ENCODE data around the gene SPDYE2. TPM values are rescaled to one million over a fixed set of nuclear protein-coding genes. Genes with fewer than 3 reads are reported as not detected.
A peak's percentile ranks its signal among the peaks of the same experiment; 100 is the strongest.
"Not testable (repeated sequence)": the region's sequence is repeated elsewhere in the genome, so short reads cannot be mapped to it uniquely, and the experiment has no call there.

Gene SPDYE2
- polyA plus RNA-seq, 3 donors: not detected

DNA sequence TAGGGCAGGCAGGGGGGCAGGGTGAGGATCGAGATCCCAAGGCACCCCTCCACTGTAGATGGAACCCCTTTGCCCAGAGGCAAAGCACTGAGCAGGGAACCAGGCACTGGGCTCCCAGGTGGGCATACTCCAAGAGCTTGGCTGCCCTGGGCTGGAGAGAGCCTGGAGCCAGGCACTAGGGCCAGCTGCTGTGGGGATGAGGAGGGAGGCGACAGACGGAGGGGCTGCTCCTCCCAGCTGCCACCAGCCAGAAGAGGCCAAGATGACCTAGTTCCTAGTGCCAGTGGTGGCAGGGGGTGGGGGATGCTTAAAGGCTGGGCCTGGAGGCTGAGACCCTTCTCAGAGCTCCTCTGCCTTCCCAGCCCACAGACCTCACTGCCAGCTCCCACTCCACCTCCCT is 35.1 kb upstream of the SPDYE2 start:
- intact Hi-C loops (cut with micrococcal nuclease): not testable (repeated sequence)

DNA sequence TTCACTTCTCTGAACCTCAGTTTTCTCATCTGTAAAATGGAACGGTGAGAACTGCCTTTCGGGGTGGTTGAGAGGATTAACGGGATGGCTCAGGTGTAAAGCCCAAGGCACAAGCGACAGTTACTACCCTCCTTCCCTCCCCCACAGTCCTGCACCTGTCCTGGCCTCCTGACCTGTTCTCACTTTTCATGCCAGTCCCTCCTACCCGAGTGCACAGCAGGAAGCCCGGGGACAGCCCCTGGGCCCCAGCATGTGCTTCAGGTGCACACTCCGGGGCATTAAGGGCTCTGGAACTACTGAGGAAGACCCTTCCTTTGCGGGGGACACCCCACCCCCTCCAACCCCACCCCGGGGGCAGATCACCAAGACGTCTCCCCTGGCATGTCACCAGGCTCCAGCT is 34.1 kb upstream of the SPDYE2 start:
- H3K9me3 ChIP-seq (replicated peaks in 1 of 2; ENCODE audit: control insufficient read depth in 1 of 2, insufficient read depth in 1 of 2, low read length in 2 of 2); H3K36me3 Mint-ChIP-seq; H3K27ac ChIP-seq (ENCODE audit: low read depth in 1 of 2, low read length in 2 of 2); DNase-seq; H3K9ac ChIP-seq (ENCODE audit: insufficient read depth, low read length, poor library complexity, severe bottlenecking); intact Hi-C loops (cut with micrococcal nuclease); H3K27ac Mint-ChIP-seq; H4K20me1 ChIP-seq (ENCODE audit: insufficient read depth, low read length); H3K4me1 ChIP-seq (ENCODE audit: control insufficient read depth in 1 of 2, insufficient read depth in 2 of 2, low read length in 2 of 2); H3K79me2 ChIP-seq (ENCODE audit: insufficient read depth, low read length); H3K27me3 ChIP-seq (ENCODE audit: control insufficient read depth in 2 of 2, insufficient read depth in 2 of 2, low read length in 2 of 2); H3K4me1 Mint-ChIP-seq; H3K4me3 Mint-ChIP-seq; H3K9me3 Mint-ChIP-seq; H2AFZ ChIP-seq (ENCODE audit: insufficient read depth, low read depth, low read length, poor library complexity, severe bottlenecking); H3K4me3 ChIP-seq (replicated peaks in 1 of 3; ENCODE audit: low read depth in 2 of 3, low read length in 3 of 3); H3K27me3 Mint-ChIP-seq (ENCODE audit: low read depth in 3 of 3); H3K36me3 ChIP-seq (replicated peaks in 1 of 2; ENCODE audit: control insufficient read depth in 1 of 2, insufficient read depth in 2 of 2, low read length in 2 of 2); H3K4me2 ChIP-seq (replicated peaks; ENCODE audit: extremely low read depth, low read length, poor library complexity, severe bottlenecking): not testable (repeated sequence)
- no CpG with 5 or more reads among the region's 10 CpGs for WGBS (ENCODE audit: insufficient coverage)

More for the DNA sequence above, 35.1 kb upstream of the SPDYE2 start:
- not testable (repeated sequence) for H3K27ac Mint-ChIP-seq; H3K79me2 ChIP-seq (ENCODE audit: insufficient read depth, low read length); DNase-seq; H3K4me3 ChIP-seq (replicated peaks in 1 of 3; ENCODE audit: low read depth in 2 of 3, low read length in 3 of 3); H3K4me2 ChIP-seq (replicated peaks; ENCODE audit: extremely low read depth, low read length, poor library complexity, severe bottlenecking); H3K4me3 Mint-ChIP-seq; H3K27ac ChIP-seq (ENCODE audit: low read depth in 1 of 2, low read length in 2 of 2); H3K27me3 Mint-ChIP-seq (ENCODE audit: low read depth in 3 of 3); H3K36me3 Mint-ChIP-seq; H3K4me1 Mint-ChIP-seq; H3K9me3 Mint-ChIP-seq; H4K20me1 ChIP-seq (ENCODE audit: insufficient read depth, low read length); H3K36me3 ChIP-seq (replicated peaks in 1 of 2; ENCODE audit: control insufficient read depth in 1 of 2, insufficient read depth in 2 of 2, low read length in 2 of 2); H2AFZ ChIP-seq (ENCODE audit: insufficient read depth, low read depth, low read length, poor library complexity, severe bottlenecking); H3K9ac ChIP-seq (ENCODE audit: insufficient read depth, low read length, poor library complexity, severe bottlenecking); H3K27me3 ChIP-seq (ENCODE audit: control insufficient read depth in 2 of 2, insufficient read depth in 2 of 2, low read length in 2 of 2); H3K9me3 ChIP-seq (replicated peaks in 1 of 2; ENCODE audit: control insufficient read depth in 1 of 2, insufficient read depth in 1 of 2, low read length in 2 of 2); H3K4me1 ChIP-seq (ENCODE audit: control insufficient read depth in 1 of 2, insufficient read depth in 2 of 2, low read length in 2 of 2)
- WGBS (ENCODE audit: insufficient coverage): no CpG with 5 or more reads among the region's 3 CpGs

DNA sequence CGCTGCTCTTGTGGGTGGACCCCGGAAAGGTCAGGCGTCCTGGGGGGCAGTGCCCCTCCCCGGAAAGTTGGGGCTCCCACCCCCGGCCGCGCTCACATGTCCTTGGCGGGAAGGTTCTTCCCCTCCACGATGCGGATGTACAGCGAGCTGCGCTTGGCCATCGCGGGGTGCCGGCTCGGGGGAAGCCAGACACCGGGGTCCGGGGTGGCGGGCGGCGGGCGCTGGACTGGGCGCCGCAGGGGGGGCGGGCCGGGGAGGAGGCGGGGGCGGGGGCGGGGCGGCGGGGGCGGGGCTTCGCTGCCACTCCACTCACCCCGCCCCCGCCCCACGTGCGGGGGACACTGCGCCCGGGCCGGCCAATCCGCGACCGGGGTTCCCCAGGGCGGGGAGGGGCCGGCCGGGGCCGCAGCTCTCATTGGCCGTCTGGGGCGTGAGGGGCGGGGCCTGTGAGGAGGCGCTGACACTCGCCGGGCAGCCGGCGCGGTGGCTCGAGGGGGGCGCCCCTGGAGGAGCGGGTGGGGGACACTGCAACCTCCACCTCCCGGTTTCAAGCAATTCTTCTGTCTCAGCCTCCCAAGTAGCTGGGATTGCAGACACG is 33.4 kb upstream of the SPDYE2 start, which contains the start of gene RASA4B:
TSS of gene RASA4B (minus strand) at position 228 of the 598 bp plus-strand sequence. CDS start at position 161, 67 bp downstream.
- H3K9ac ChIP-seq (ENCODE audit: insufficient read depth, low read length, poor library complexity, severe bottlenecking); H3K27ac ChIP-seq (ENCODE audit: low read depth in 1 of 2, low read length in 2 of 2); H3K4me1 ChIP-seq (ENCODE audit: control insufficient read depth in 1 of 2, insufficient read depth in 2 of 2, low read length in 2 of 2); H2AFZ ChIP-seq (ENCODE audit: insufficient read depth, low read depth, low read length, poor library complexity, severe bottlenecking); H3K4me3 ChIP-seq (replicated peaks in 1 of 3; ENCODE audit: low read depth in 2 of 3, low read length in 3 of 3); H4K20me1 ChIP-seq (ENCODE audit: insufficient read depth, low read length); intact Hi-C loops (cut with micrococcal nuclease); H3K79me2 ChIP-seq (ENCODE audit: insufficient read depth, low read length); H3K36me3 ChIP-seq (replicated peaks in 1 of 2; ENCODE audit: control insufficient read depth in 1 of 2, insufficient read depth in 2 of 2, low read length in 2 of 2); H3K9me3 ChIP-seq (replicated peaks in 1 of 2; ENCODE audit: control insufficient read depth in 1 of 2, insufficient read depth in 1 of 2, low read length in 2 of 2); H3K27me3 ChIP-seq (ENCODE audit: control insufficient read depth in 2 of 2, insufficient read depth in 2 of 2, low read length in 2 of 2); H3K27ac Mint-ChIP-seq; H3K9me3 Mint-ChIP-seq; H3K36me3 Mint-ChIP-seq; H3K4me1 Mint-ChIP-seq; H3K27me3 Mint-ChIP-seq (ENCODE audit: low read depth in 3 of 3); H3K4me3 Mint-ChIP-seq; H3K4me2 ChIP-seq (replicated peaks; ENCODE audit: extremely low read depth, low read length, poor library complexity, severe bottlenecking): not testable (repeated sequence)
- peak in 1 of 3 donors; percentile 7 for DNase-seq
- WGBS (ENCODE audit: insufficient coverage): no CpG with 5 or more reads among the region's 61 CpGs

DNA sequence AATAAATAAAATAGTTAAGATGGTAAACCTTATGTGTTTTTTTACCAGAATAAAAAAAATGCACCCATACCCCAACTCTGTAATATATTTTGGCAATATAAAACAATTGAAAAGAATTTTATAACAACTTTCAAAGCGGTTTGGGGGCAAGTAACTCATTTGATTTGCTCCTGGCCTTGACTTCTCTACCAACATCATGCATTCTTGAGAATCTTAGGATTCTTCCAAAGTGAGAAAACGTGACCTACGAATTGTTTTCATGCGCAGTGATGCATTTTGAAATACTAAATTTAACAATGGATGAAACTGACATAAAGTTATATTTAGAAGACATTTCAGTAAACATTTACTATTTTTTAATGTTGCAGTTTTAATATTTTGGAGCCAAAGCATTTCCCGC is 30.2 kb upstream of the SPDYE2 start:
- intact Hi-C loops (cut with micrococcal nuclease): not testable (repeated sequence)

More for the DNA sequence above, 30.2 kb upstream of the SPDYE2 start:
- not testable (repeated sequence) for H3K79me2 ChIP-seq (ENCODE audit: insufficient read depth, low read length); H3K4me1 Mint-ChIP-seq; H2AFZ ChIP-seq (ENCODE audit: insufficient read depth, low read depth, low read length, poor library complexity, severe bottlenecking); H4K20me1 ChIP-seq (ENCODE audit: insufficient read depth, low read length); H3K4me1 ChIP-seq (ENCODE audit: control insufficient read depth in 1 of 2, insufficient read depth in 2 of 2, low read length in 2 of 2); H3K4me3 ChIP-seq (replicated peaks in 1 of 3; ENCODE audit: low read depth in 2 of 3, low read length in 3 of 3); H3K9ac ChIP-seq (ENCODE audit: insufficient read depth, low read length, poor library complexity, severe bottlenecking); H3K27ac ChIP-seq (ENCODE audit: low read depth in 1 of 2, low read length in 2 of 2); H3K9me3 Mint-ChIP-seq; DNase-seq; H3K36me3 Mint-ChIP-seq; H3K4me3 Mint-ChIP-seq; H3K27me3 ChIP-seq (ENCODE audit: control insufficient read depth in 2 of 2, insufficient read depth in 2 of 2, low read length in 2 of 2); H3K9me3 ChIP-seq (replicated peaks in 1 of 2; ENCODE audit: control insufficient read depth in 1 of 2, insufficient read depth in 1 of 2, low read length in 2 of 2); H3K27ac Mint-ChIP-seq; H3K27me3 Mint-ChIP-seq (ENCODE audit: low read depth in 3 of 3); H3K36me3 ChIP-seq (replicated peaks in 1 of 2; ENCODE audit: control insufficient read depth in 1 of 2, insufficient read depth in 2 of 2, low read length in 2 of 2); H3K4me2 ChIP-seq (replicated peaks; ENCODE audit: extremely low read depth, low read length, poor library complexity, severe bottlenecking)
- no CpG with 5 or more reads among the region's 5 CpGs for WGBS (ENCODE audit: insufficient coverage)
